Nucleus accumbens (tissue), 56 donors: ENCODE data around the gene KCNJ6.
"Not testable (repeated sequence)": the region's sequence is repeated elsewhere in the genome, so short reads cannot be mapped to it uniquely, and the experiment has no call there.

ENCODE experiments used
- DNase-seq, 56 donors: peaks; one replicate each; lab custom pipeline; 2025; lab: John Stamatoyannopoulos, UW

The KCNJ6 gene

DNA sequence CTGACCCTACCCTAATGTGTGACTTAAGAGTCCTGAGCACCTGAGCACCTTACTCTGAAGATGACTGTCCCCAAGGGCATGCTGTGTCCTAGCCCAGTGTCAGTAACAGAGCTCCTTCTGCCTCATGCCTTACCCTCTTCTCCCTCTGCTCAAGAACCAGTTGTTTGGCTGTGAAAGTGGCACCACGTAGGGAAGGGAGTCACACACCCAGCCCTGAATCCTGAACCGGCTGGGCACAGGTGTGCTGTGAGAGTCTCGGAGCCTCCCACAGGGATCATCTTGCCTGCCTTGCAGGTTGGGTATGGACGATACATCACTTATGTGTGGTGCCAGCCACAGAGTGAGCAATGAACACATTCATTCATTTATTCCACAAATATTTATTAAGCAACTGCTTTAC lies 329.1 kb downstream of the KCNJ6 start:
- DNase-seq, result no peak

GRCh38 chr21:37582590-37582989 lies 333.7 kb downstream of the KCNJ6 start:
- peak in 1 of 56 donors; percentile 2 for DNase-seq

DNA sequence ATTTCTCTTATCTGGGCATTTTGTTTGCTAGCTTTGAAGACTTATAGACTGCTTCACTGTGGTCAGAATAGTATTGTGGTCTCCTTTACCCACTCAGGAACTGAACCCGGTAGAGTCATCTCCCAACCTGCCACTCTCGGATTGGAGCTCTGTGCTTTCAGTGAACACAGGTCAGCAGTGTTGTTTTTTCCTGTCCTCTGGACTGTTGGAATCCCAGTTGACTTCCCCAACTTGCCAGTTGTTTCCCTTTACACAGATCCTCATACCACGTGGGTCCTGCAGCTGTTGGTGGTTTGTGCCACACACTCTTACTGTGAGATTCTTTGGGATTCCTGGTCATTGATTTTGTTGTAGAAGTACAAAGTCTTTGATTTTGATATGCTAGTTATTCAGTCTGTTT lies 335.6 kb downstream of the KCNJ6 start:
- no peak for DNase-seq

GRCh38 chr21:37579356-37579755 lies 336.9 kb downstream of the KCNJ6 start:
- DNase-seq, result no peak

DNA sequence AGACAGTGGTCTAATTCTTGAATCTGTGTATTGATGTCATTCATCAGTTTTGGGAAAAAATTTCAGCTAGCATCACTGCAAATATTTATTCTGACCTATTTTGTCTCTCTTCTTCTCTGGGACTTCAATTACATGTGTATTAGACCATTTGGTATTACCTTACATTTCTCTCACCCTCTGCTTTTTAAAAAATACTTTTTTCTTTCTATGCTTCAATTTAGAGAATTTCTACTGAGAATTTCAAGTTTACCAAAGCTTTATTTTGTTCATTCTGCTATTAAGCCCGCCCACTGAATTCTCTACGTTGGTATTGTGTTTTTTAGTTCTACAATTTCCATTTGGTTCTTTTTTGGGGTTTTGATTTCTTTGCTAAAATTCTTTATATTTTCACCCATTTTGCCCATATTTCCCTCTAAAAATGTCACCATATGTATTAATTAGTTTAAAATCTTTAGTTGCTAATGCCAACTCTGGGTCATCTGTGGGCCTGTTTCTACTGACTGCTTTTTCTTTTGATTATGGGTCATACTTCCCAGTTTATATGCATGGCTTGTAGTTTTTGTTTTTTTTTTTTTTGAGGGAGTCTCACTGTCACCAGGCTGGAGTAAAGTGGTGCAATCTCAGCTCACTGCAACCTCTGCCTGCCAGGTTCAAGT lies 337.7 kb downstream of the KCNJ6 start:
- DNase-seq, result no peak

- DNase-seq, result not testable (repeated sequence)
Measured at GRCh38 chr21:37576929-37577328, 339.3 kb downstream of the KCNJ6 start.

- DNase-seq, result no peak
Measured at GRCh38 chr21:37575580-37575979, 340.7 kb downstream of the KCNJ6 start.

- no peak for DNase-seq
Measured at GRCh38 chr21:37574751-37575150, 341.5 kb downstream of the KCNJ6 start.

- no peak for DNase-seq
Measured at GRCh38 chr21:37574316-37574715, 341.9 kb downstream of the KCNJ6 start.

- DNase-seq, result no peak
Measured at GRCh38 chr21:37571442-37571841, 344.8 kb downstream of the KCNJ6 start.

GRCh38 chr21:37568916-37569315 lies 347.3 kb downstream of the KCNJ6 start:
- peak in 4 of 56 donors; percentile 7 to 23 (median 11) for DNase-seq

DNA sequence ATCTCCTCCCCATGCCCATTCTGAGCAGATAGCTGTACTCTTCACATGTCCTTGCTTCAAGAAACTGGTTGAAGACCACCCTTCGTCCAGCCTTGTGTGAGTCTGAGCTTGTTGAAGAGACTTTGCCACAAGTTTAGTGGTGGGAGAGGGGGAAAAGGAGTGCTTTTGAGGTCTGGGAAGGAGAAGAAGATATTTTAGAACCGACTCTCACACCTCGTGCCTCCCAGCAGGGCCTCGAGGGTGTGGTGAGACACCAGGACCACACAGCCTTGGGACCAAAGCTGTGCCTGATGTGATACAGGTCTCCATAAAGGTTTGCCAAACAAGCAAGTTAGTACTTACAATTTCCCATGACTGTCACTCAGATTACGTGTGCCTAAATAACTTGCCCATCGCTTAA lies 347.8 kb downstream of the KCNJ6 start:
- no peak for DNase-seq

DNA sequence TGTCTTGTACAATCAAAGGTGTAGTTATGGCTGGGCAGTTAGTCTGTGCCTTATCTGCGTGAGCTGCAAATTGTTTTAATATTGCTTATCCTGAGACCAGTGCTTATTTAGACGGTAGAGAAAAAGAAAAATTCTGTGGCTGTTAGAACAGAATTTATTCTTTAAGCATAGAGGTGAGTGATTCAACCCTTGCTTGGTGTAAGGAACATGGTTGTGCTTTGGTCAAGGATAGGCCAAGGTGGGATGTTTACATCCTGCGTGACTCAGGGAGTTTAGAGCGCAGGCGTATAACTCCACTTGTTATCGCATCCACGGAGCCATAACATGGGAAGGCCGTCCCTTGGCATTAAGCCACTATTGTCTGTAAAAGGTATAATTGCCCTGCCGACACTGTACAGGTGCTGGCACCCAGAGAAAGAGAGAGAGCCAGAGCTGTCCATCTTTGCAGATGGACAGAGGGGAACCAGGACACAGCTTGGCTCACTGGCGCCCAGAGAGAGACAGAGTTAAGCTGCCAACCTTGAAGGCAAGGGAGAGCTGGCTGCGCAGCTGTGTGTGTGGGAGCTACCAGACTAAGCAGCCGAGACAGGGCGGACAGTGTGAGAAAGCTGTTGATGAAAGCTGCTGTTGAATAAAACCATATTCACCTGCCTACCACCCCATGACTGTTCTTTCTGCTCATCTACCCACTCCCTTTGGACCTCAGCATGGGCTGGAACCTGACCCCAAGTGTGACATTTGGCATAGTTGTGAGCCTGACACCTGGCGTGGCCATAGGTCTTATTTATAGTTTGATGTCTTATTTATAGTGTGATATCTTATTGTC lies 349.3 kb downstream of the KCNJ6 start:
- DNase-seq, result no peak

- DNase-seq, result peak in 1 of 56 donors; percentile 9
Measured at GRCh38 chr21:37565530-37566223, 350.6 kb downstream of the KCNJ6 start.

DNA sequence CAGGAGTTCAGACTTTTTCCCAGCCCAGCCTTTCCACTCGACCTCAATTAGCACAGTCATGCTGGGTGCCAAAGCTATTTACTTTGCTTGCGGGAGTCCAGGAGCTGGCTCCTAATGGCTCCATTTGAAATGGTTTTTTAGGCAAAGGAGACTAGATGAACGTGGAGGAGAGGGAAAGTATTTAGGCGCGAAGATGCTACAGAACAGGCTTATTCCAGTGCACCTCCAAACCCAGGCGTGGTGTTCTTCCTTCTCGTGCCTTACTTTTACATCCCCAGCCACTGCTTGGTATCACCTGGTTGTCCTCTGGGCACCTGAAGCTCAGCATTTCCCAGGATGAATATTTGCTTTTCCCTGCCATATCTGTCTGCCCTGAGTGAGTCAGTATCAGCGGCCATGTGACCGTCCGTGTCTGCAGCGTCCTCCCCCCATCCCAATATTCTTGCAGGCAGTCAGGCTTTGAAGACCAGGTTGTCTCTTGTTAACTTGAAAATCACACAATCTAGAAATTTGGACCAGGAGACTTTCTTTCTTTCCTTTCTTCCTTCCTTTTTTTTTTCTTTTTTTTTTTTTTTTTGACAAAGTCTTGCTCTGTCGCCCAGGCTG lies 351.2 kb downstream of the KCNJ6 start:
- DNase-seq, result peak in 1 of 56 donors; percentile 17

DNA sequence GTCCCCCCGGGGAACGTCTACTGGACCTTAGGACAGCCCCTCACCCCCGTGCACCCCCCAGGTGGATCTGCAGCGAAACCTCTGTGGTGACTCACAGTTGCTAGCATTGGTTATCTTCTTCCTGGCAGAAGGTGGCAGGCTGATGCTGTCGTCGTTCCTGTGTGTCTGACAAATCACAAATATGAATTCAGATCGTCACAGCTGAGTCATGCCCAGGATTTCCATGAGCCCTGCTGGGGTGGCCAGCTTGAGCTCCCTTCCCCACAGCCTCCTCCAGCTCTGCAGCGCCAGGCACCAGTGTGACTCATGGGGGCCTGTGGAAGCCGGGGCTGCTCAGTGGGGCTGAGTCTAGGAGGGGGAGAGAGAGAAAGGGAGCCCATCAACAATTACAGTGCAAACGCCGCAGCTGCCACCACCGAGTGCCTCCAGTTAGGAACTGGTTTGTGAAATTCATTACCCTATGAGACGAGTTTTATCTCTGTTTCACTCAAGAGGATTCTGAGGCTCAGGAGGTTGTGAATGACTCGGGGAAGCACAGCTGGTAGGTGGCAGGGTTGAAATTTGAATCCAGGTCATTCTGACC lies 351.8 kb downstream of the KCNJ6 start:
- DNase-seq, result peak in 53 of 56 donors; percentile 22 to 90 (median 73)

GRCh38 chr21:37563641-37564340 lies 352.5 kb downstream of the KCNJ6 start:
- DNase-seq, result peak; percentile 27 to 97 (median 89)

- peak in 8 of 56 donors; percentile 7 to 67 (median 43) for DNase-seq
Measured at GRCh38 chr21:37562920-37563640, 353.2 kb downstream of the KCNJ6 start.
